Activated naive CD8-positive, alpha-beta T cell (primary cell): ENCODE data around the gene AKAP14.
A peak's percentile ranks its signal among the peaks of the same experiment; 100 is the strongest.
"Not testable (repeated sequence)": the region's sequence is repeated elsewhere in the genome, so short reads cannot be mapped to it uniquely, and the experiment has no call there.

Experiments
- H3K27ac Mint-ChIP-seq: one replicate; pipeline ENCODE4 v1.8.0; 2021; ENCODE audit warnings: mixed read lengths
- H3K27me3 Mint-ChIP-seq: one replicate; pipeline ENCODE4 v1.8.0; 2021; ENCODE audit warnings: mixed read lengths
- H3K36me3 Mint-ChIP-seq: one replicate; pipeline ENCODE4 v1.8.0; 2021; ENCODE audit warnings: mixed read lengths
- H3K4me1 Mint-ChIP-seq: one replicate; pipeline ENCODE4 v1.8.0; 2021; ENCODE audit warnings: low read depth, mixed read lengths
- H3K4me3 Mint-ChIP-seq: one replicate; pipeline ENCODE4 v1.8.0; 2021; ENCODE audit warnings: mild to moderate bottlenecking, mixed read lengths
- H3K9me3 Mint-ChIP-seq: one replicate; pipeline ENCODE4 v1.8.0; 2021; ENCODE audit warnings: low read depth, mixed read lengths

AKAP14 gene

GRCh38 chrX:119891961-119892692, 3.6 kb upstream of the AKAP14 start:
- not testable (repeated sequence) for H3K9me3 Mint-ChIP-seq, H3K36me3 Mint-ChIP-seq, H3K27me3 Mint-ChIP-seq, H3K27ac Mint-ChIP-seq, H3K4me3 Mint-ChIP-seq, H3K4me1 Mint-ChIP-seq

DNA sequence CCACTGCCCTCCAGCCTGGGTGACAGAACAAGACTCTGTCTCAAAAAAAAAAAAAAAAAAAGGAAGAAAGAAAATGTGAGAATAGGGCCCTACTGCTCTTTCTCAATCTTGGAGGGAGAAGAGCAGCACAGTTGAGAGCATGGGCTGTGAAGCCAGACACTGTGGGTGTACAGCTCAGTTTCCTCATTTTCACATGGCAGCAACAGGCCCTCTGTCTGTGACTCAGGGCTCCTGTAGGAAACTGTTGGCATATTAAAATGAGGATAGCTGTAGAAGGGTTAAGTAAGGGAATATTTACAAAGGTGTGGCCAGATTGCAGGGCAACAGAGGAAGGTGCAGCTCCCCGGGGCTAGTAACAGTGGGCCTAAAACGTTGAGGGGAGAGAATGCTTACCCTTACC, 3.4 kb downstream of the AKAP14 start:
- no peaks in the 10 kb centered on the region for H3K9me3 Mint-ChIP-seq
- H3K27ac Mint-ChIP-seq: no peak overlapping the region
- H3K4me1 Mint-ChIP-seq: peaks cover 6% of the 10 kb centered on the region
- no peaks in the 10 kb centered on the region for H3K27me3 Mint-ChIP-seq
- H3K36me3 Mint-ChIP-seq: no peaks in the 10 kb centered on the region
- H3K4me3 Mint-ChIP-seq: no peak overlapping the region

GRCh38 chrX:119900976-119901375, 5.3 kb downstream of the AKAP14 start:
- Mint-ChIP-seq H3K4me1 (peaks cover 6% of the 10 kb centered on the region), H3K36me3 (no peaks in the 10 kb centered on the region), H3K27ac (no peak overlapping the region), H3K4me3 (no peak overlapping the region), H3K27me3 (no peaks in the 10 kb centered on the region), H3K9me3 (no peaks in the 10 kb centered on the region)

DNA sequence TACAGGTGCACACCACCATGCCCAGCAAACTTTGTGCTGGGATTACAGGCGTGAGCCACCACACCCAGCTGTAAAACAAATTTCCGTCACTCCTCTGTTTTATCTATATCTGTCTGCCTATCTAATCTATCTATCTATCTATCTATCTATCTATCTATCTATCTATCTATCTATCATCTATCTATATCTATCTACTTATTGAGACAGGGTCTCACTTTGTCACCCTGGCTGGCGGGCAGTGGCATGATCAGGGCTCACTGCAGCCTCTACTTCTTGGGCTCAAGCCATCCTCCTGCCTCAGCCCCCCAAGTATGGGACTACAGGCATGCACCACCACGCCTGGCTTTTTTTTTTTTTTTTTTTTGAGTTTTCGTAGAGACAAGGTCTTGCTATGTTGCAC, 20.6 kb downstream of the AKAP14 start:
- Mint-ChIP-seq H3K27ac (no peak overlapping the region), H3K4me1 (no peaks in the 10 kb centered on the region), H3K36me3 (no peaks in the 10 kb centered on the region), H3K27me3 (no peaks in the 10 kb centered on the region), H3K9me3 (no peaks in the 10 kb centered on the region), H3K4me3 (no peak overlapping the region)

DNA sequence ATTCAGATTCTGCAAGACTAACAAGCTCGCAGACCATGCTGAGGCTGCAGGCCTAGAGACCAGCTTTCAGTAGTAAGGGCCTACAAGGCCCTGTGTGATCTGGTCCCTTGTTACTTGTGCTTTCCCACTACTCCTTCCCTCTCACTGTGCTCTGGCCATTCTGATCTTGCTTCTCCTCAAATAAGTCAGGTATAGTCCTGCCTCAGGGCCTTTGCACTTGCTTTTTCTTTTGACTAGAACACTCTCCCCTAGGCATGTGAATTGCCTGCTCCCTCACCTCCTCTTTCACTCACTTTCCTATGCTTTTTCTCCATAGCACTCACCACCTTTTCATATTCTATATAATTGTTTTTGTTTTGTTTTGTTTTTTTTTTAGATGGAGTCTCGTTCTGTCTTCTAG, 22.2 kb downstream of the AKAP14 start:
- H3K4me1 Mint-ChIP-seq: no peaks in the 10 kb centered on the region
- no peak overlapping the region for H3K27ac Mint-ChIP-seq
- H3K27me3 Mint-ChIP-seq: no peaks in the 10 kb centered on the region
- no peaks in the 10 kb centered on the region for H3K36me3 Mint-ChIP-seq
- H3K9me3 Mint-ChIP-seq: no peaks in the 10 kb centered on the region
- H3K4me3 Mint-ChIP-seq: no peak overlapping the region

DNA sequence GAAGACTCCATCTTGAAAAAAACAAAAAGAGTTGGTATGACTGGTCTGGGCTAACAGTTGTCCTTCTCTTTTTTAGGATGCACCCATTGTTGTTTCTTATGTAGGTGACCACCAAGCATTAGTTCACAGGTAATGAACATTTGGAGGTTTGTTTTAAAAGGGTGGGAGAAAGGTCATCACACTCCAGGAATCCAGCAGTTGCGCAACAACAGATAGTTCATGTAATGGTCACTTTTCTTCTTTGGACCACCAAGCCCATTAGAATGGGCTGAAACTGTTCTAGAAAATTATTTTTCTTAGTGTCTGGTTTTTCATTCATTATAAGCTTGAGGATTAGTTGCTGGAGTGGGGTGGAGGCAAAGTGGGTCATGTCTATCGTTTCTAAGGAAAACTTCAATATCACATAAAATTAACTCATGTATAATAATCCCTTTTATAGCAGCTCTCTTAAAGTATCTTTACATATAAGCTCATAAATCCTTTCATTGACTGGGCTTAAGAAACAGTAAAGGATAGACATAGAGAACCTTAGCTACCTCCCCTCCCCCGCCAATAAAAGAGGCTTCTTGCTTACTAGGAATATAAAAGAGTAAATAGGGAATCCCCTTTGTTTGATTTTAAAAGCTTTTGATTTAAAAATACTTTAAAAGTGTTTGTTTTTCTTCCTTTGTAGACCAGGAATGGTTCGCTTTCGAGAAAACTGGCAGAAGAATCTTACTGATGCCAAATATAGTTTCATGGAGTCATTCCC, 24.3 kb downstream of the AKAP14 start:
- H3K9me3 Mint-ChIP-seq: no peaks in the 10 kb centered on the region
- no peaks in the 10 kb centered on the region for H3K4me1 Mint-ChIP-seq
- no peak overlapping the region for H3K4me3 Mint-ChIP-seq
- H3K27ac Mint-ChIP-seq: no peak overlapping the region
- H3K36me3 Mint-ChIP-seq: no peaks in the 10 kb centered on the region
- no peaks in the 10 kb centered on the region for H3K27me3 Mint-ChIP-seq

DNA sequence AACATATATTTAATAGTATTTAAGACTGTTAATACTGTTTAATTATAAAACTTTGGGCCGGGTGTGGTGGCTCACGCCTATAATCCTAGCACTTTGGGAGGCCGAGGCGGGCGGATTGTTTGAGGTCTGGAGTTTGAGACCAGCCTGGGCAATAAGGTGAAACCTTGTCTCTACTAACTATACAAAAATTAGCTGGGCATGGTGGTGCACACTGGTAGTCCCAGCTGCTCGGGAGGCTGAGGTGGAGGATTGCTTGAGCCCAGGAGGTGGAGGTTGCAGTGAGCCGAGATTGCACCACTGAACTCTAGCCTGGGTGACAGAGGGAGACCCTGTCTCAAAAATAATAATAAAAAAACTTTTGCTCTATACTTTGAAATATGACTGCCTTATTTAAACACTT, 26.7 kb downstream of the AKAP14 start:
- not testable (repeated sequence) for H3K4me1 Mint-ChIP-seq, H3K9me3 Mint-ChIP-seq, H3K4me3 Mint-ChIP-seq

DNA sequence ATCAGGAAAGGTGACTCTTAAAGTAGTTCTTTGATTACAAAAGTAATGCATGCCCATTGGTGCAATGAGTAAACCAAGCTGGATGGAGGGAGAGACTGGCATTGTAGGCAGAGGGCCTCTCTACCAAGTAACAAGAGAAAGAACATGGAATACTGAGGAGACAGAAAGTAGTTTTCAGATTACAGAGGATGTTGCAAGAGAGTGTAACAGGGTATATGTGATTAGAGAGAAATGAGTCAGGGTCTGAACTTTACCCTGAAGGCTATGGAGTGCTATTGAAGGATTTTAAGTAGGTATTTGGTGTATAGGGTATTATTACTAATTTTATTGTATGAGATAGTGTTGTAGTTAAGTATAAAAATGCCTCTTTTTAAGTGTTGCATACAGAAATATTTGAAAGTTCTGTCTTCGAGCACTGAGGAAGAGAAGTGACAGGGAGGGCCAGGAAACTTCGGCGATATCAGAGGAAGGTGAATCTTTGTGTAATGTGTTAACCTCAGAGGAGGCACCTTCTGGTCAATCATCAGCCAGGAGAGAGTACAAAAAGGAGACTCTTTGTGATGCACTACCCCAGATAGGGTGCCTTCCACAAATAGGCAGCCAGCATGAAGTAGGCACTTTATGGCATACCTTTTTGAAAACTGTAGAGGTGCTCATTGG, 39.7 kb downstream of the AKAP14 start:
- peaks cover 2% of the 10 kb centered on the region for H3K4me1 Mint-ChIP-seq
- H3K9me3 Mint-ChIP-seq: no peaks in the 10 kb centered on the region
- H3K36me3 Mint-ChIP-seq: no peaks in the 10 kb centered on the region
- peak overlapping the region; percentile 34 for H3K27ac Mint-ChIP-seq
- no peak overlapping the region for H3K4me3 Mint-ChIP-seq
- no peaks in the 10 kb centered on the region for H3K27me3 Mint-ChIP-seq

More for the DNA sequence above, 26.7 kb downstream of the AKAP14 start:
- H3K36me3 Mint-ChIP-seq, H3K27ac Mint-ChIP-seq, H3K27me3 Mint-ChIP-seq: not testable (repeated sequence)

GRCh38 chrX:119941336-119941735, 45.6 kb downstream of the AKAP14 start:
- no peaks in the 10 kb centered on the region for H3K9me3 Mint-ChIP-seq
- peak overlapping the region; percentile 99 for H3K4me3 Mint-ChIP-seq
- H3K4me1 Mint-ChIP-seq: peaks cover 24% of the 10 kb centered on the region
- H3K27me3 Mint-ChIP-seq: no peaks in the 10 kb centered on the region
- no peaks in the 10 kb centered on the region for H3K36me3 Mint-ChIP-seq
- peak overlapping the region; percentile 46 for H3K27ac Mint-ChIP-seq

DNA sequence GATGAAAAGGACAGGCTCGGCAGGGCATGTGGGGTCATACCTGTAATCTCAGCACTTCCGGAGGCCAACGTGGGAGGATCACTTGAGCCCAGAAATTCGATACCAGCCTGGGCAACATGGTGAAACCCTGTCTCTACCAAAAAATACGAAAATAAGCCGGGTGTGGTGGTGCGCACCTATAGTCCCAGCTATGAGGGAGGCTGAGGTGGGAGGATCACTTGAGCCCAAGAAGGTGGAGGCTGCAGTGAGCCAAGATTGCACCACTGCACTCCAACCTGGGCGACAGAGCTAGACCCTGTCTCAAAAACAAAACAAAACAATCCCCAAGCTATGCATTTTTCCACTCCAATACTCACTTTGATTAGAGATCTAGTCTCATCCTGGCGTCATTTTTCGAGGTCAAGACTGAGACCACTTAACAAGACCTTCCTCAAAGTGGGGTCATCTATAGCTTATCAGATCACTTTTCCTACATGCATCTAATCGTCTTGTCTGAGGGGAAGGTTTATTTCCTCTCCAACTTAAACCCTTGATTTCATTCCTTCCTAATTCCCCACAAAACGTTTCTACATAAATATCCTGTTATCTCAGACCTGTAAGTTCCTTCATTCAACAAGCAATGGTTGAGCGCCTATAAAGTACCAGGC, 46.6 kb downstream of the AKAP14 start:
- peak overlapping the region; percentile 99 for H3K4me3 Mint-ChIP-seq
- peaks cover 24% of the 10 kb centered on the region for H3K4me1 Mint-ChIP-seq
- H3K27ac Mint-ChIP-seq: peak overlapping the region; percentile 94
- H3K36me3 Mint-ChIP-seq: no peaks in the 10 kb centered on the region
- H3K9me3 Mint-ChIP-seq: no peaks in the 10 kb centered on the region
- no peaks in the 10 kb centered on the region for H3K27me3 Mint-ChIP-seq

GRCh38 chrX:119942831-119943184, 47.1 kb downstream of the AKAP14 start:
- Mint-ChIP-seq H3K4me1 (peaks cover 22% of the 10 kb centered on the region), H3K9me3 (no peaks in the 10 kb centered on the region), H3K27me3 (no peaks in the 10 kb centered on the region), H3K36me3 (no peaks in the 10 kb centered on the region), H3K27ac (peak overlapping the region; percentile 94), H3K4me3 (peak overlapping the region; percentile 99)

GRCh38 chrX:119943185-119943988, 47.7 kb downstream of the AKAP14 start, which contains the start of gene NKAP:
NKAP (minus strand) TSS chrX:119943751; CDS start chrX:119943605, 146 bp downstream.
- Mint-ChIP-seq H3K4me3 (peak within 1 kb of the TSS; percentile 99), H3K9me3 (no peaks in the 10 kb centered on the region), H3K36me3 (no peaks in the 10 kb centered on the region), H3K4me1 (peaks cover 23% of the 10 kb centered on the region), H3K27ac (peak within 1 kb of the TSS; percentile 94), H3K27me3 (no peaks in the 10 kb centered on the region)

DNA sequence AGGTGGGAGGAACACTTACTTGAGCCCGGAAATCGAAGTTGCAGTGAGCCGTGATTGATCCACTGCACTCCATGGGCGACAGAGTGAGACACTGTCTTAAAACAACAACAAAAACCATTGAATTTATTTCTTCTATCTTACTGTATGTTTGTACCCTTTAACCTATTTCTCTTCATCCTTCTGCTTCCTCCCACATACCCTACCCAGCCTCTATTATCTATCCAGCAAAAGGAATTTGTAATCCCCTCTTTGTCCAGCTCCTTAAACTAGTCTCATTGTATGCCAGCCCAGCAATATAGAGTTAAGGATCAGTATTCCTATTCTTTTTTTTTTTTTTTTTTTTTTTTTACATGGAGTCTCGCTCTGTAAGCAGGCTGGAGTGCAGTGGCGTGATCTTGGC, 49.8 kb downstream of the AKAP14 start:
- no peaks in the 10 kb centered on the region for H3K27me3 Mint-ChIP-seq

GRCh38 chrX:119948381-119948780, 52.7 kb downstream of the AKAP14 start:
- Mint-ChIP-seq H3K4me1 (peaks cover 10% of the 10 kb centered on the region), H3K4me3 (no peak overlapping the region), H3K27me3 (no peaks in the 10 kb centered on the region), H3K9me3 (no peaks in the 10 kb centered on the region), H3K36me3 (no peaks in the 10 kb centered on the region), H3K27ac (no peak overlapping the region)

More for the DNA sequence above, 49.8 kb downstream of the AKAP14 start:
- Mint-ChIP-seq H3K4me3 (no peak overlapping the region), H3K4me1 (peaks cover 24% of the 10 kb centered on the region), H3K36me3 (no peaks in the 10 kb centered on the region), H3K9me3 (no peaks in the 10 kb centered on the region), H3K27ac (no peak overlapping the region)
